Cardiac muscle cell (in vitro differentiated cells and primary cell): ENCODE results near the gene SKI. TPM values are rescaled to one million over a fixed set of nuclear protein-coding genes. Genes with fewer than 3 reads are reported as not detected.

Experiments used
- DNase-seq, 2 donors: peaks; one replicate each; pipeline versions ENCODE4 v3.0.0 to v3.0.0-alpha.2; 2010 to 2017; ENCODE audit warnings: low read depth in 1 of 2, low spot score in 1 of 2
- H3K27ac ChIP-seq: fragments of 200-600 bp; sonication (generic); 2 replicates; pipeline ENCODE4 v1.5.1; 2016
- H3K27me3 ChIP-seq: fragments of 200-600 bp; sonication (generic); 2 replicates; pipeline ENCODE4 v1.6.0; 2016; ENCODE audit warnings: control low read depth
- H3K36me3 ChIP-seq: fragments of 200-600 bp; sonication (generic); 2 replicates; pipeline ENCODE4 v1.5.1; 2016; ENCODE audit warnings: control low read depth
- H3K4me1 ChIP-seq: fragments of 200-600 bp; sonication (generic); 2 replicates; pipeline ENCODE4 v1.8.1; 2017; ENCODE audit warnings: low read depth, mild to moderate bottlenecking, mixed run types
- H3K4me3 ChIP-seq: fragments of 200-600 bp; sonication (generic); 2 replicates; pipeline ENCODE4 v1.5.1; 2016; ENCODE audit warnings: mild to moderate bottlenecking
- H3K9me3 ChIP-seq: fragments of 200-600 bp; sonication (generic); 2 replicates; pipeline ENCODE4 v1.5.1; 2017; ENCODE audit warnings: low read depth, mild to moderate bottlenecking, control low read depth
- polyA plus RNA-seq: library from polyadenylated mRNA; unstranded; fragments of >200 nt; fragmentation: Nextera tagmentation; extraction: Ambion mirVana; gene quantifications from 2 replicates; pipeline ENCODE4 v1.2.1, GENCODE V29; 2016
- total RNA-seq: library from RNA; depleted of rRNA; stranded (reverse); fragments of >200 nt; gene quantifications from 2 replicates; pipeline ENCODE4 v1.2.3, GENCODE V29; 2016
- TF ChIP-seq, protein P1 (sequence below): IDR thresholded peaks from 2 replicates; pipeline ENCODE4 v1.5.1; 2012; ENCODE audit warnings: low read depth, mild to moderate bottlenecking, low read length

SKI gene
- total and polyA plus RNA-seq, 2 experiments from 2014 or later = 2.7 to 31.9 TPM

DNA sequence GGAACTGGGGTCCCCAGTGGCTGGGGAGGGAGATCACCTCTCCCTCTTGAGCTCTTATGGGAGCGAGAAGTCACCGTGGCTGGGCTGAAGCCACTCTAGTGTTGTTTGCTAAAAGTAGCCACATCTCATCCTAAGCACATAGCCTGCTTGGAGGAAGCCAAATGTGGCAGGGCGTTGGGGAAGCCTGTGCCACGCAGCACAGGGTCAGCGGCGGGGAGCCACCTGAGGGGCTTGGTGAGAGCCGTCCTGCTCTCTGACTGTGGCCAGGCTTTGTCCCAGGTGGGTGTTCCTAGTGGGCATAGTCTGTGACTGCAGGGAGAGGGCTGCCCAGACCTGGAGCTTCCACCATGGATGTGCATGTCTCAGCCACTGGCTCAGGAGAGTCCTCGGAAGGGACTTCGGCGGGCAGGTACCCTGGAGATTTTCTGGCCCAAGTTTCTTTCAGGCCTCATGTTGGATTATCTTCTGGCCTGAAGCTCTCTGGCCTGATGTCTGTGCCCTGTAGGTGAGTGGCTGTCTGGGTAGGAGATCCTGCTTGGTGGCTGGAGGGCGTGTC, 124.3 kb downstream of the SKI start:
- Histone ChIP-seq H3K4me1 (no peaks in the 10 kb centered on the region), H3K27me3 (no peaks in the 10 kb centered on the region), H3K9me3 (no peaks in the 10 kb centered on the region), H3K36me3 (no peaks in the 10 kb centered on the region), H3K27ac (no peak overlapping the region), H3K4me3 (no peak overlapping the region)
- DNase-seq = no peak
- TF ChIP-seq, protein P1, sequence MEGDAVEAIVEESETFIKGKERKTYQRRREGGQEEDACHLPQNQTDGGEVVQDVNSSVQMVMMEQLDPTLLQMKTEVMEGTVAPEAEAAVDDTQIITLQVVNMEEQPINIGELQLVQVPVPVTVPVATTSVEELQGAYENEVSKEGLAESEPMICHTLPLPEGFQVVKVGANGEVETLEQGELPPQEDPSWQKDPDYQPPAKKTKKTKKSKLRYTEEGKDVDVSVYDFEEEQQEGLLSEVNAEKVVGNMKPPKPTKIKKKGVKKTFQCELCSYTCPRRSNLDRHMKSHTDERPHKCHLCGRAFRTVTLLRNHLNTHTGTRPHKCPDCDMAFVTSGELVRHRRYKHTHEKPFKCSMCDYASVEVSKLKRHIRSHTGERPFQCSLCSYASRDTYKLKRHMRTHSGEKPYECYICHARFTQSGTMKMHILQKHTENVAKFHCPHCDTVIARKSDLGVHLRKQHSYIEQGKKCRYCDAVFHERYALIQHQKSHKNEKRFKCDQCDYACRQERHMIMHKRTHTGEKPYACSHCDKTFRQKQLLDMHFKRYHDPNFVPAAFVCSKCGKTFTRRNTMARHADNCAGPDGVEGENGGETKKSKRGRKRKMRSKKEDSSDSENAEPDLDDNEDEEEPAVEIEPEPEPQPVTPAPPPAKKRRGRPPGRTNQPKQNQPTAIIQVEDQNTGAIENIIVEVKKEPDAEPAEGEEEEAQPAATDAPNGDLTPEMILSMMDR = no peak

DNA sequence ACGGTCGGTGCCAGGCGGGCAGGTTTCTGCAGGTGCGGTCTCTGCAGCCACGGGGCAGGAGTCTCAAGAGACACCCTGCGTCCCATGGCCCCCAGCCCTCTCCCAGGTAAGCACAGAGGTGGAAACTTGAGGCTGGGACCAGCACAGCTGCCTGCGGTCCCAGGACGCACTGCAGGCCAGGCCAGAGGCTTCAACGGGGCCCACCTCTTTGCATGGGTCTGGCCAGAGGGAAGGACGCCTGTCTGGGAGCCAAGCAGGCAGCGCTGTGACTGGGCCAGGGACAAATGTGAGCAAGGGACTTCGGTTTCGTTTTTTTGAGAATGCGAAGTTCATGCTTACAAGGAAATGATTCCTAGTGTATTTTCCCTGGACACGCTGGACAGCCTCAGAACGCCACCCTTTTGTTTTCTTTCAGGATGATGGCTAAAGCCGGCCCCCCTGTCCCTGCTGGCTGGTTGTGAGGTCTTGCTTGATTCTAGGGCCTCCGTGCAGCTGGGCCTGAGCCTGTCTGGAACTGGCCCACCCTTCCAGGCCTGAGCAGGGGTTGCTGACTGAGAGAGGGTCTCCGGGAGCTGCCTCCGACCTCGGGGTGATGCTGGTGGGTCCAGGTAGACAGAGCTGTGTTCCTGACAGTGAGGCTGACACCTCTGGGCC, 124.9 kb downstream of the SKI start:
- Histone ChIP-seq H3K4me1 (no peaks in the 10 kb centered on the region), H3K9me3 (no peaks in the 10 kb centered on the region), H3K4me3 (no peak overlapping the region), H3K36me3 (no peaks in the 10 kb centered on the region), H3K27me3 (no peaks in the 10 kb centered on the region), H3K27ac (no peak overlapping the region)
- TF ChIP-seq, protein P1 = no peak
- DNase-seq = no peak

DNA sequence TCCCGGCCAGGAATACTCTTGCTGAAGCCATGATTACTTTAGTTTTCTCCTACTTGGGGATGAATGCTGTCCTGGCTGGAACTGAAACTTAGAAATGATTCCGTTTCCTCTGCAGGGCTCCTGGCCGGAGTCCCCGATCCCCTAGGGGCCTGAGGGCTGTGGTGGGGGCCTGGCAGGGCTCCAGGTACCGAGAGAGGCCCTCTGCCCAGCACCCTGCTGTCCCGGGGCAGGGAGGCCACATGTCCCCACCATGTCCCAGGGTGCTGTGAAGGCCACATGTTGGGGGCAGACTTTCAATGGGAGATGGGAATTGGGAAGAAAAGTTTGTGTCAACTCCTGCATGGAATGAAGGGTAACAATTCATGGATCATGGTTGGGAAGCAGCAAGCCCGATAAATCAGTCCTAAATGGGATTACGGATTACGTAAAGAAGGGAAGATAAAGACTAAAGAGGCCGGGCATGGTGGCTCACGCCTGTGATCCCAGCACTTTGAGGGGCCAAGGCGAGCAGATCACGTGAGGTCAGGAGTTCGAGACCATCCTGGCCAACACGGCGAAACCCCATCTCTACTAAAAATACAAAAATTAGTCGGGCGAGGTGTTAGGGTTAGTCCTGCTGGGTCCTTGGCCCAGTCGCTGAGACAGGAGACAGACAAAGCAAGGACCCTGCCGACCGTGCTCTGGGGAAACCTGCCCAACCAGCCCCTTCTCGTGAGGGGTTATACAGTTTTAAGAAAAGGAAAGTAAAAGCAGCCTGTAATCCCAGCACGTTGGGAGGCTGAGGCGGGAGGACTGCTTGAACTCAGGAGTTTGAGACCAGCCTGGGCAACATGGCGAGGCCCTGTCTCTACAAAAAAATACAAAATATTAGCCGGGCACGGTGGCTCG, 125.7 kb downstream of the SKI start:
- no peaks in the 10 kb centered on the region for H3K4me1 ChIP-seq
- H3K27me3 ChIP-seq = no peaks in the 10 kb centered on the region
- no peak overlapping the region for H3K4me3 ChIP-seq
- H3K36me3 ChIP-seq = no peaks in the 10 kb centered on the region
- no peaks in the 10 kb centered on the region for H3K9me3 ChIP-seq
- no peak overlapping the region for H3K27ac ChIP-seq
- DNase-seq = no peak
- TF ChIP-seq, protein P1 = no peak

DNA sequence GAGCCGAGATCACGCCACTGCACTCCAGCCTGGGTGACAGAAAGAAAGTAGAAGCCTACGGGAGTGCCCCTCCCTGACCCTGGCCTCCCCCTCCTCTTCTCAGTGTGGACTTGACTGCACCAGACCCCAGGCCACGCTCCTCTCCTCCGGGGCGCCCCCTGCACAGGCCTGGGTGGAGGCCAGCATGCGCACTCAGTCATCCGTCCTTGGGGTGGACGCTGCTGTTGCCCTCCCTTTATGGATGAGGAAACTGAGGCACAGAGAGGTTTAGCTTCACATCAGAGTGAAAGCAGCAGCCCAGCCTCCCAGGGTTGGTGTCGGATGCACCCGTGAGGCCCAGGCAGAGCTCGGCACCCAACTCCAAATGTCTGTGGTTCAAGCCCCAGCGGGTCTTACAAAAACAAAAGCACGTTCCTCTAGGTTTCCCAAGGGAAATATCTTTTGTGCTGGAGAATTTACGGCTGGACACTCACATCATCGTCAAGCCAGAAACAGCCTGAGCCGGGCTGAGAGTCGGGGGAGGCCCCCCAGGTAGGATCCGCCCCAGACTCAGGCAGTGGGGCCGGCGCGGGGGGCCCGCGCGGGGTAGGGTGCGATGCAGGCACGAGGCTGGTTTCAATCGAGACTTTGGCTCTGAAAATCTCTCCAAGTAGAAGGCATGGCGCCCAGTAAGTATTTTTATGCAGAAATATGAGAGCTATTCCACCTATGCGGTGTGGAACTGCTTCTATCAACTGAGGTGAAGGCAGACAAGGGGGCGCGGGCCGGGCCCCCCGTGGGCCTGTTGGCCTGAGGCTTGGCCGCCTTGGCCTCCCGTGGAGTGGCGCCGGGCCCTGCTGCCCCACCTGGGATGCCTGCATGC, 126.6 kb downstream of the SKI start:
- Histone ChIP-seq H3K9me3 (no peaks in the 10 kb centered on the region), H3K27me3 (no peaks in the 10 kb centered on the region), H3K4me1 (no peaks in the 10 kb centered on the region), H3K4me3 (no peak overlapping the region), H3K36me3 (no peaks in the 10 kb centered on the region), H3K27ac (no peak overlapping the region)
- TF ChIP-seq, protein P1 = no peak
- DNase-seq = no peak
